Tibial nerve (tissue), 4 donors: Measurements from ENCODE around the gene ANKHD1. TPM values are rescaled to one million over a fixed set of nuclear protein-coding genes. Genes with fewer than 3 reads are reported as not detected.
"Not testable (repeated sequence)": the region's sequence is repeated elsewhere in the genome, so short reads cannot be mapped to it uniquely, and the experiment has no call there.

Experiments
- DNase-seq, 2 donors: peaks; one replicate each; pipeline ENCODE4 v3.0.0-alpha.2; 2019; ENCODE audit warnings: low spot score in 2 of 2
- H3K27ac ChIP-seq, 4 donors: fragments of 200-600 bp; sonication (generic) in 3 of 4; one replicate each; pipeline ENCODE4 v1.5.1; 2017 to 2019; ENCODE audit warnings: mild to moderate bottlenecking in 1 of 4
- H3K27me3 ChIP-seq, 2 donors: fragments of 200-600 bp; sonication (generic) in 1 of 2; one replicate each; pipeline versions ENCODE4 v1.5.1 to v1.6.0; 2017 to 2019
- H3K36me3 ChIP-seq, 3 donors: fragments of 200-600 bp; sonication (generic); one replicate each; pipeline ENCODE4 v1.5.1; 2018 to 2019
- H3K4me1 ChIP-seq, 4 donors: fragments of 200-600 bp; sonication (generic) in 3 of 4; one replicate each; pipeline ENCODE4 v1.5.1; 2017 to 2019
- H3K4me3 ChIP-seq, 4 donors: fragments of 200-600 bp; sonication (generic) in 3 of 4; one replicate each; pipeline ENCODE4 v1.5.1; 2017 to 2019; ENCODE audit warnings: mild to moderate bottlenecking in 1 of 4, moderate library complexity in 1 of 4
- H3K9me3 ChIP-seq, 4 donors: fragments of 200-600 bp; sonication (generic) in 3 of 4; one replicate each; pipeline ENCODE4 v1.5.1; 2017 to 2019
- EP300 ChIP-seq, 2 donors: sonication (generic); formaldehyde crosslinking; IDR thresholded peaks; one replicate each; pipeline ENCODE4 v1.6.1; 2017; ENCODE audit warnings: antibody characterized with exemption in 2 of 2, mild to moderate bottlenecking in 1 of 2
- POLR2A ChIP-seq, 2 donors: fragments of 450-650 bp; IDR thresholded peaks; one replicate each; pipeline ENCODE4 v1.6.1; 2017; ENCODE audit warnings: antibody characterized with exemption in 2 of 2, mild to moderate bottlenecking in 2 of 2, moderate library complexity in 2 of 2
- WGBS, 2 donors: methylation state at CpG; one replicate each; pipeline ENCODE4 v1.1.5; 2018; 5-methylcytosine and 5-hydroxymethylcytosine counted together
- total RNA-seq, 4 donors: library from RNA; depleted of rRNA; stranded (reverse); fragments of >200 nt; gene quantifications; one replicate each; pipeline ENCODE4 v1.1.0, GENCODE V29; 2016
- TF ChIP-seq, protein P1 (sequence below), 5 experiments: fragments of 200-600 bp in 3 of 5; fragments of 450-650 bp in 2 of 5; sonication (generic) in 3 of 5; IDR thresholded peaks; one replicate each; pipeline ENCODE4 v1.5.1; 2016 to 2019; ENCODE audit warnings: antibody characterized with exemption in 5 of 5, mild to moderate bottlenecking in 3 of 5, moderate library complexity in 2 of 5

The ANKHD1 gene
- total RNA-seq, 4 donors from 2014 or later: 119 to 212 (median 162) TPM

DNA sequence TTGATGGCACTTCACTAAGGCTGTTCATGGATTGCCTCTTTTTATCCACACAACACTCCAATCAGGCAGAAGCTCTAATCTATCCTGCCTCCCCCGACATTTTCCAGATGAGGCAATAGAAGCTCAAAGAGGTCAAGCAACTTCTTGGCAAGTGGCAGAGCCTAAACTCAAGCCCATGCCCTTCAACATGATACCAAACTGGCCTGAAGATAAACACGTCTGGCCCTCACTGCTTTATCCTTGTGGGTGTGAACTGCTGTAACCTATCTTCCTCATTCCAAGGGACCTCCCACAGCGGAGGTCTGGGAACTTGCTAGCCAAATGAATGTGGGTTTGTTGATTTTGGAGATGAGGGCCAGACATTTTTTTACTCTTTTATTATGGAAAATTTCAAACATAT, 172.5 kb downstream of the ANKHD1 start:
- TF ChIP-seq POLR2A (IDR thresholded peaks at IDR 0.05) (no peak), EP300 (IDR thresholded peaks at IDR 0.05) (peak in 1 of 2 donors; percentile 7)
- H3K36me3 ChIP-seq: peaks cover 0 to 10% (median 0%) of the 10 kb centered on the region in 3 donors

DNA sequence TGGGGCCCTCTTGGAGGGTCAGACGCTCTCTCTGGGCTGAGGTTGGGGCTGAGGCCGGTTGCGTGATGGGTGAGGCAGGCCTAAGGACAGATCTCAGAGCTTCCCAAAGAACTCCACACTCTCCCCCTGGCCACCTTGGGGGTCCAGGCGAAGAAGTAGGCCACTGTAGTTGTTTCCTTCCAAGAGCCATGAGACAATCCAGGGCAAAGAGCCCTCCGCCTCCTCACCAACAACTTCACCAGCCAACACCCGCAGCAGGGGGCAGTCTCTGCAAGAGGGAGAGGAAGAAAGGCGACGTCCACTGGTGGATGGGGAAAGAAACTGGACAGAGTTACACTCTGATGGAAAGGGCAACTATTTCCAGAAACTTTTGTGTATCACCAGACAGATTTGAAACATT, 173.7 kb downstream of the ANKHD1 start:
- Histone ChIP-seq H3K36me3 (peaks cover 0 to 2% (median 0%) of the 10 kb centered on the region in 3 donors), H3K27ac (peak overlapping the region in 1 of 4 donors; percentile 33), H3K9me3 (no peaks in the 10 kb centered on the region), H3K27me3 (no peaks in the 10 kb centered on the region), H3K4me3 (no peak overlapping the region), H3K4me1 (peaks cover 0 to 21% (median 3%) of the 10 kb centered on the region in 4 donors)
- 71 to 74% methylated on average over 7 to 8 of the region's 8 CpGs for WGBS, 2 donors
- TF ChIP-seq, protein P1, sequence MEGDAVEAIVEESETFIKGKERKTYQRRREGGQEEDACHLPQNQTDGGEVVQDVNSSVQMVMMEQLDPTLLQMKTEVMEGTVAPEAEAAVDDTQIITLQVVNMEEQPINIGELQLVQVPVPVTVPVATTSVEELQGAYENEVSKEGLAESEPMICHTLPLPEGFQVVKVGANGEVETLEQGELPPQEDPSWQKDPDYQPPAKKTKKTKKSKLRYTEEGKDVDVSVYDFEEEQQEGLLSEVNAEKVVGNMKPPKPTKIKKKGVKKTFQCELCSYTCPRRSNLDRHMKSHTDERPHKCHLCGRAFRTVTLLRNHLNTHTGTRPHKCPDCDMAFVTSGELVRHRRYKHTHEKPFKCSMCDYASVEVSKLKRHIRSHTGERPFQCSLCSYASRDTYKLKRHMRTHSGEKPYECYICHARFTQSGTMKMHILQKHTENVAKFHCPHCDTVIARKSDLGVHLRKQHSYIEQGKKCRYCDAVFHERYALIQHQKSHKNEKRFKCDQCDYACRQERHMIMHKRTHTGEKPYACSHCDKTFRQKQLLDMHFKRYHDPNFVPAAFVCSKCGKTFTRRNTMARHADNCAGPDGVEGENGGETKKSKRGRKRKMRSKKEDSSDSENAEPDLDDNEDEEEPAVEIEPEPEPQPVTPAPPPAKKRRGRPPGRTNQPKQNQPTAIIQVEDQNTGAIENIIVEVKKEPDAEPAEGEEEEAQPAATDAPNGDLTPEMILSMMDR (IDR thresholded peaks at IDR 0.05): peak; percentile 27 to 52 (median 33)
- TF ChIP-seq EP300 (IDR thresholded peaks at IDR 0.05): peak in 1 of 2 donors; percentile 23
- no peak for TF ChIP-seq POLR2A (IDR thresholded peaks at IDR 0.05)
- peak; percentile 40 to 44 for DNase-seq

More for the DNA sequence above, 172.5 kb downstream of the ANKHD1 start:
- Histone ChIP-seq H3K4me3 (no peak overlapping the region), H3K9me3 (no peaks in the 10 kb centered on the region), H3K4me1 (peaks cover 0 to 24% (median 3%) of the 10 kb centered on the region in 4 donors), H3K27me3 (no peaks in the 10 kb centered on the region), H3K27ac (peak overlapping the region in 1 of 4 donors; percentile 33)
- DNase-seq: no peak
- WGBS, 2 donors: 25 to 34% methylated on average over 3 of the region's 3 CpGs

DNA sequence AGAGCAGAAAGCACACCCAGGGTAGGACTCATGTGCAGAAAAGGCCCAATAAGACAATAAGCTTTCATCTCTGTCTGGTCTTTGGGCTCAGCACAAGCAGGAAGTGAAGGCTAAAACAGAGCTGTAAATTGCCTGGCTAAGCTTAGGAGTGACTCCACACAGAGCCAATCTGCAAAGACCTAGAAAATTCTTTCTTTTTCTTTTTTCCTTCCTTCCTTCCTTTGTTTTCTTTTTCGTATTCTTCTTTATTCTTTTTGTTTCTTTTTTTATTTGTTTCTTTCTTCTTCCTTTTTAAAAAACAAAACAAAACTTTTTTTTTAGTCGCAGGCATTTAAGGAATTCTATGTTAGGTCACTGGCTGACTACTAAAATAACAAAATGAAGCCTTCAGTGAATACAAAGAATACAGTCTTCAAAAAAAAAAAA, 175.2 kb downstream of the ANKHD1 start:
- TF ChIP-seq POLR2A (IDR thresholded peaks at IDR 0.05): no peak
- TF ChIP-seq, protein P1 (IDR thresholded peaks at IDR 0.05): no peak
- TF ChIP-seq EP300 (IDR thresholded peaks at IDR 0.05): no peak
- Histone ChIP-seq H3K4me1 (peaks cover 0 to 24% (median 3%) of the 10 kb centered on the region in 4 donors), H3K9me3 (no peaks in the 10 kb centered on the region), H3K27ac (peak overlapping the region in 1 of 4 donors; percentile 56), H3K36me3 (no peaks in the 10 kb centered on the region), H3K27me3 (no peaks in the 10 kb centered on the region), H3K4me3 (no peak overlapping the region)
- 26 to 31% methylated on average over 2 of the region's 2 CpGs for WGBS, 2 donors
- DNase-seq: no peak

DNA sequence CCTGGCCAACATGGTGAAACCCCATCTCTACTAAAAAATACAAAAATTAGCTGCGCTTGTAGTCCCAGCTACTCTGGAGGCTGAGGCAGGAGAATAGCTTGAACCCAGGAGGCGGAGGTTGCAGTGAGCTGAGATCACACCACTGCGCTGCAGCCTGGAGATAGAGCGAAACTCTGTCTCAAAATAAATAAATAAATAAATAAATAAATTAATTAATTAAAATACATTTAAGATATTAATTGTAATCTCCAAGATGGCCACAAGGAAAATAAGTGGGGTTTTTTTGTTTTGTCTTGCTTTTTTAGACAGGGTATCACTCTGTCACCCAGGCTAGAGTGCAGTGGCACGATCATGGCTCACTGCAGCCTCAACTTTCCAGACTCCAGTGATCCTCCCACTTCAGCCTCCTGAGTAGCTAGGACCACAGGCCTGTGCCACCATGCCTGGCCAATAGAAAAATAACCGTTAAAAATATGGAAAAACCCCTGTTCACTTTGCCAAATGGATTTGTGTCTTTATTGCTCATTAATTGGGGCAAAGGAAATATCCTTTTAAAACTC, 177.6 kb downstream of the ANKHD1 start:
- not testable (repeated sequence) for H3K9me3 ChIP-seq, H3K36me3 ChIP-seq, H3K27ac ChIP-seq, H3K27me3 ChIP-seq, H3K4me3 ChIP-seq, DNase-seq
- H3K4me1 ChIP-seq: peaks cover 0 to 17% (median 3%) of the 10 kb centered on the region in 4 donors
- WGBS, 2 donors: 91 to 92% methylated on average over 6 of the region's 6 CpGs

DNA sequence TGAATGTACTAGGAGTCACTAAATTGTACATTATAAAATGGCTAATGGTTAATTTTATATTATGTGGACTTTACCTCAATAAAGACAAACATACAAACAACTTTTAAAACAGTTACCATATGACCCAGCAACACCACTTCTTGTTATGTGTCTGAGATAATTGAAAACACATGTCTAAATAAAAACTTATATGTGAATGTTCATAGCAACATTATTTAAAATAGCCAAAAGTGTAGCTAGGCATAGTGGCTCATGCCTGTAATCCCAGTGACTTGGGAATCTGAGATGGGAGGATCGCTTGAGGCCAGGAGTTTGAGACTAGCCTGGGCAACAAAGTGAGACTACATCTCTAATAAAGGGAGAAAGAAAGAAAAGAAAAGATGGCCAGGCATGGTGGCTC, 185.9 kb downstream of the ANKHD1 start:
- peaks cover 0 to 19% (median 8%) of the 10 kb centered on the region in 4 donors for H3K4me1 ChIP-seq
- H3K36me3 ChIP-seq: no peaks in the 10 kb centered on the region
- no peak for DNase-seq
- H3K4me3 ChIP-seq: no peak overlapping the region
- no peaks in the 10 kb centered on the region for H3K27me3 ChIP-seq
- no peak overlapping the region for H3K27ac ChIP-seq
- TF ChIP-seq EP300 (IDR thresholded peaks at IDR 0.05) (no peak), POLR2A (IDR thresholded peaks at IDR 0.05) (no peak)
- TF ChIP-seq, protein P1 (IDR thresholded peaks at IDR 0.05): no peak
- peaks cover 0 to 6% (median 0%) of the 10 kb centered on the region in 4 donors for H3K9me3 ChIP-seq
- 81 to 86% methylated on average over 1 of the region's 1 CpG for WGBS, 2 donors

DNA sequence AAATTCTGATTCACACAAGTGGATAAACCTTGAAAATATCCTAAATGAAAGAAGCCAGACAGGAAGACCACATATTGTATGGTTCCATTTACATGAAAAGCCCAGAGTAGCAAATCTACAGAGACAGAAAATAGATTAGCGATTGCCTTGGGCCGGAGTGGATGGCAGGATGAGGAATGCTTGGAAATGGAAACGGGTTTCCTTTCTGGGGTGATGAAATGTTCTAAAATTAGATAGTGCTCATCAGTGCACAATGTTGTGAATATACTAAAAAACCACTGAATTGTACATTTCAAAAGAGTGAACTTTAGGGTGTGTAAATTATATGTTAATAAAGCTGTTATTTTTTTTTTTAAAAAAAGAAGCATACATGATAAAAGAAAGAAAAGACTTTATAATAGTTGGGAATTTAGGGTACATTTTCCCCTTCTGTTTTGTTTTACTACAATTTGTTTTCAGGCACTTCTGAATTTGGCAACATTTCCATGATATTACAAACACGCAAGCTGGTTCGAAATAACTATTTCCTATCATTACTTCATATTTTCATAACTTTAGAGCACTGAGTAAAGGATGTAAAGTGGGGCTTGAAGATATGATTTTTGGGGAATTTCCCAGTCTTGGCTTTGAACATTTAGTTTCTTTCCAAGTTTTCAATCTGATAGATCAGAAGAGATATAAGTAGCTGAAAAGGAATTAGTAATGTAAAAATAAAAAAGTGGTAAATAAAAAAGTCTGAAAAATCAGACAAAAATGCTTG, 186.9 kb downstream of the ANKHD1 start:
- TF ChIP-seq, protein P1 (IDR thresholded peaks at IDR 0.05): no peak
- TF ChIP-seq EP300 (IDR thresholded peaks at IDR 0.05): peak in 1 of 2 donors; percentile 23
- WGBS, 2 donors: 42 to 47% methylated on average over 5 of the region's 5 CpGs
- no peaks in the 10 kb centered on the region for H3K27me3 ChIP-seq
- no peak for DNase-seq
- H3K4me3 ChIP-seq: no peak overlapping the region
- H3K36me3 ChIP-seq: no peaks in the 10 kb centered on the region
- H3K9me3 ChIP-seq: no peaks in the 10 kb centered on the region
- H3K4me1 ChIP-seq: peaks cover 0 to 19% (median 8%) of the 10 kb centered on the region in 4 donors
- H3K27ac ChIP-seq: peak overlapping the region in 2 of 4 donors; percentile 36 to 55
